Activated naive CD8-positive, alpha-beta T cell (primary cell): Measurements from ENCODE around the gene CCDC80.

Experiments
- H3K27ac Mint-ChIP-seq: one replicate; pipeline ENCODE4 v1.8.0; 2021; ENCODE audit warnings: mixed read lengths
- H3K27me3 Mint-ChIP-seq: one replicate; pipeline ENCODE4 v1.8.0; 2021; ENCODE audit warnings: mixed read lengths
- H3K36me3 Mint-ChIP-seq: one replicate; pipeline ENCODE4 v1.8.0; 2021; ENCODE audit warnings: mixed read lengths
- H3K4me1 Mint-ChIP-seq: one replicate; pipeline ENCODE4 v1.8.0; 2021; ENCODE audit warnings: low read depth, mixed read lengths
- H3K4me3 Mint-ChIP-seq: one replicate; pipeline ENCODE4 v1.8.0; 2021; ENCODE audit warnings: mild to moderate bottlenecking, mixed read lengths
- H3K9me3 Mint-ChIP-seq: one replicate; pipeline ENCODE4 v1.8.0; 2021; ENCODE audit warnings: low read depth, mixed read lengths

Gene CCDC80

GRCh38 chr3:112646623-112647022 is 5.7 kb upstream of the CCDC80 start:
- Mint-ChIP-seq H3K4me1 (peaks cover 10% of the 10 kb centered on the region), H3K9me3 (no peaks in the 10 kb centered on the region), H3K36me3 (no peaks in the 10 kb centered on the region), H3K4me3 (no peak overlapping the region), H3K27ac (no peak overlapping the region), H3K27me3 (peaks cover 1% of the 10 kb centered on the region)

DNA sequence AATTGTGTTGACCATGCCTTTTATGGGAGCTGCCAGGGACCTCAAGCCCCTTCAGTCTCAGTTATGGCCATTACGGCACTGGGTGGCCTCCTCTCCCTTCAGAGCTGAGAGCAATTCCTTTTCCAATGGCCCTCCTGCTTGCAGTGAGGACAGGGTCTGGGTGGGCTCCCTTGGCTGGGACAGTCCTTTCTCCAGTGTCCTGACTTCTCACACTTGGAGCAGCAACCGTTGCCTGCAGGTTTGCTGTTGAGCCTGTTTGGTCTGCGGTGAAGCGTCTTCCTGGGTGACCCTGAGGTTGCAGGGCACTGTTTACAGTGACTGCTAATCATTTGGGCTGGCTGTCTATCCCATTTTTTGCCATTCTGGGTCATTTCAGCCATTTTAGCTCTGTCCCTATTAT is 3.5 kb upstream of the CCDC80 start:
- peaks cover 1% of the 10 kb centered on the region for H3K27me3 Mint-ChIP-seq
- H3K9me3 Mint-ChIP-seq: no peaks in the 10 kb centered on the region
- peaks cover 10% of the 10 kb centered on the region for H3K4me1 Mint-ChIP-seq
- H3K27ac Mint-ChIP-seq: no peak overlapping the region
- no peaks in the 10 kb centered on the region for H3K36me3 Mint-ChIP-seq
- H3K4me3 Mint-ChIP-seq: no peak overlapping the region

- Mint-ChIP-seq H3K36me3 (no peaks in the 10 kb centered on the region), H3K4me3 (no peak overlapping the region), H3K27me3 (peaks cover 1% of the 10 kb centered on the region), H3K9me3 (no peaks in the 10 kb centered on the region), H3K4me1 (peaks cover 8% of the 10 kb centered on the region), H3K27ac (no peak overlapping the region)
Observed at GRCh38 chr3:112643621-112644240, 2.8 kb upstream of the CCDC80 start.

- Mint-ChIP-seq H3K36me3 (no peaks in the 10 kb centered on the region), H3K4me3 (peak overlapping the region; percentile 73), H3K27ac (no peak overlapping the region), H3K9me3 (no peaks in the 10 kb centered on the region), H3K4me1 (peaks cover 8% of the 10 kb centered on the region), H3K27me3 (peaks cover 1% of the 10 kb centered on the region)
Observed at GRCh38 chr3:112642912-112643506, 2.1 kb upstream of the CCDC80 start.

GRCh38 chr3:112640276-112640929 is 540 bp downstream of the CCDC80 start:
- Mint-ChIP-seq H3K36me3 (no peaks in the 10 kb centered on the region), H3K27ac (no peak overlapping the region), H3K9me3 (no peaks in the 10 kb centered on the region), H3K4me1 (peaks cover 8% of the 10 kb centered on the region), H3K4me3 (no peak overlapping the region), H3K27me3 (peaks cover 1% of the 10 kb centered on the region)

DNA sequence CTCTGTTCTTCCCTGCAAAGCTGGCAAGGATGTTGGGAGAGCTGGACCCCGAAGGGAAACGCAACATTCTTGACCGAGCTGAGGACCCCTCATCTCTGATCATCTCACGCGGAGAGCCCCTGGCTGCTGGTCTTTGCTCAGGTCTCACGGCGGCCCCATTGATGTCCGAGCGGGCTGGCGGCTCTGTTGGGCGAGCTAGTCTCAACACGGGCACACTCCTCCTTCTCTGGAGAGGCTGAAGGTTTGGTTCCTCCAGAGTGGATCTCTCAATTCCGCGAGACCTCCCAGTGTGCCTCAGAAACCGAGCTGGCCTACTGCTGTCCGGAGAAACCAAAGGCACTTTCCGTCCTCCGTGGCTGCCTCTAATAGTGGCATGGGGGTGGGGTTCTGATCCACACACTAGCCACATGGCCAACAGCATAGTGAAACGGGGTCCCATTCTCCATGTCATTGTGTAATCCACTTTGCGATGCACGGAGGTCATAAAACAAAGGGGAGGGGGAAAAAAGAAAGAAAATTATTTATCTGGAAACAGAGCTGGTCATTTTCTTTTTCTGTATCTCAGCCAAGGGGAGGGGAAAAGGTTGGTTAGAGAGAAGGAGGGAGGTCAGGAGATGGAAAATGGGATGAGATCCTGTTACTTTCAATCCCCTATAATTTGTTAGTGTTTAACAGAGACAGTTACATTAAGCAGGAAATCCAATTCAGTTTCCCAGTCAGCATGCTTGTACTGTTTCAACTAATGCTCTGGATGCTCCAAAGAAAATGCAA is 1.3 kb downstream of the CCDC80 start:
- H3K4me3 Mint-ChIP-seq: no peak overlapping the region
- peaks cover 1% of the 10 kb centered on the region for H3K27me3 Mint-ChIP-seq
- H3K4me1 Mint-ChIP-seq: peaks cover 8% of the 10 kb centered on the region
- no peaks in the 10 kb centered on the region for H3K9me3 Mint-ChIP-seq
- no peaks in the 10 kb centered on the region for H3K36me3 Mint-ChIP-seq
- H3K27ac Mint-ChIP-seq: no peak overlapping the region

- no peaks in the 10 kb centered on the region for H3K27me3 Mint-ChIP-seq
- no peak overlapping the region for H3K4me3 Mint-ChIP-seq
- H3K36me3 Mint-ChIP-seq: no peaks in the 10 kb centered on the region
- H3K4me1 Mint-ChIP-seq: peaks cover 6% of the 10 kb centered on the region
- H3K27ac Mint-ChIP-seq: no peak overlapping the region
- H3K9me3 Mint-ChIP-seq: no peaks in the 10 kb centered on the region
Observed at GRCh38 chr3:112638327-112639020, 2.5 kb downstream of the CCDC80 start.

GRCh38 chr3:112637700-112638099 is 3.2 kb downstream of the CCDC80 start:
- H3K27me3 Mint-ChIP-seq: no peaks in the 10 kb centered on the region
- H3K4me3 Mint-ChIP-seq: no peak overlapping the region
- no peaks in the 10 kb centered on the region for H3K36me3 Mint-ChIP-seq
- no peaks in the 10 kb centered on the region for H3K4me1 Mint-ChIP-seq
- no peak overlapping the region for H3K27ac Mint-ChIP-seq
- H3K9me3 Mint-ChIP-seq: no peaks in the 10 kb centered on the region

- H3K27ac Mint-ChIP-seq: no peak overlapping the region
- no peaks in the 10 kb centered on the region for H3K4me1 Mint-ChIP-seq
- no peaks in the 10 kb centered on the region for H3K9me3 Mint-ChIP-seq
- no peaks in the 10 kb centered on the region for H3K27me3 Mint-ChIP-seq
- no peaks in the 10 kb centered on the region for H3K36me3 Mint-ChIP-seq
- no peak overlapping the region for H3K4me3 Mint-ChIP-seq
Observed at GRCh38 chr3:112635674-112636073, 5.3 kb downstream of the CCDC80 start.

DNA sequence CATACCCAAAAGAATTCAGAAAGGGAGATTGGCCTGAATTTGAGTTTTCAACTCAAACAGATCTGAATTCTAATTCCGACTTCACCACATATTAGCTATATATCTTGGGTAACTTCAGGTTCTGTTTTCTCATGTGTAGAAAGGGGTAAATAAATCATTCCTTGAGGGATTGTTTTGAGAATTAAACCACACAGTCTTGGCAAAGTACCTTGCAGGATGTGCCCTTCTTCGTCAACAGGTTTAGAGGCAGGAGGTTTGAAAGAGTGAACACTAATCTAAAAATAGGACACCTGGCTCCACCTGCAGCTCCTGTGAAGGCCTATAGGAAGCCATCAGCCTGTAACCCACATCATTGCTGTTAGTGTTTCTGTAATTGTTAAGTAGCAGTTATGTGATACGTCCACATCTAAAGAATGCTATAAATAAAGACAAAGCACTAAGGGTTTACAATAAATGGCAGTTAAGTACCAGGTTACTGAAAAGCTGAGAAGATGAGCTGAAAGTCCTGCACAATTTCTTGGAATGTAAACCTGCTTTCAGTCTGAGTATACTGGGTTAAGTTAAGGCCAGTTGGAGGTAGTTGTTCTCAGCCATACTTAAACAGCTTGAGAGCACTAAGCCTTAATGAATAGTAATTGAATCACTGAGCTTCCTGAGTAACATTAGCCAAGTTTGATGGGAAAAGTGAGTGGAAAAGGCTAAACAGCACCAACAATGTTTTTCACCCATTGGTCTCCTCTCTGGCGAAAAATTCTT is 6.0 kb downstream of the CCDC80 start:
- no peak overlapping the region for H3K4me3 Mint-ChIP-seq
- H3K36me3 Mint-ChIP-seq: no peaks in the 10 kb centered on the region
- H3K27me3 Mint-ChIP-seq: no peaks in the 10 kb centered on the region
- no peak overlapping the region for H3K27ac Mint-ChIP-seq
- H3K4me1 Mint-ChIP-seq: no peaks in the 10 kb centered on the region
- H3K9me3 Mint-ChIP-seq: no peaks in the 10 kb centered on the region

GRCh38 chr3:112633757-112634156 is 7.2 kb downstream of the CCDC80 start:
- no peak overlapping the region for H3K27ac Mint-ChIP-seq
- H3K36me3 Mint-ChIP-seq: no peaks in the 10 kb centered on the region
- no peaks in the 10 kb centered on the region for H3K4me1 Mint-ChIP-seq
- no peaks in the 10 kb centered on the region for H3K9me3 Mint-ChIP-seq
- no peaks in the 10 kb centered on the region for H3K27me3 Mint-ChIP-seq
- H3K4me3 Mint-ChIP-seq: no peak overlapping the region

GRCh38 chr3:112633191-112633590 is 7.8 kb downstream of the CCDC80 start:
- Mint-ChIP-seq H3K4me3 (no peak overlapping the region), H3K9me3 (no peaks in the 10 kb centered on the region), H3K27me3 (no peaks in the 10 kb centered on the region), H3K4me1 (no peaks in the 10 kb centered on the region), H3K36me3 (no peaks in the 10 kb centered on the region), H3K27ac (no peak overlapping the region)

GRCh38 chr3:112632596-112632995 is 8.3 kb downstream of the CCDC80 start:
- no peaks in the 10 kb centered on the region for H3K9me3 Mint-ChIP-seq
- H3K27me3 Mint-ChIP-seq: no peaks in the 10 kb centered on the region
- H3K4me3 Mint-ChIP-seq: no peak overlapping the region
- H3K27ac Mint-ChIP-seq: no peak overlapping the region
- H3K36me3 Mint-ChIP-seq: no peaks in the 10 kb centered on the region
- H3K4me1 Mint-ChIP-seq: no peaks in the 10 kb centered on the region

GRCh38 chr3:112631257-112631656 is 9.7 kb downstream of the CCDC80 start:
- H3K4me3 Mint-ChIP-seq: no peak overlapping the region
- H3K4me1 Mint-ChIP-seq: no peaks in the 10 kb centered on the region
- H3K36me3 Mint-ChIP-seq: no peaks in the 10 kb centered on the region
- no peak overlapping the region for H3K27ac Mint-ChIP-seq
- H3K27me3 Mint-ChIP-seq: no peaks in the 10 kb centered on the region
- H3K9me3 Mint-ChIP-seq: no peaks in the 10 kb centered on the region
